Activated CD4-positive, CD25-positive, alpha-beta regulatory T cell treated with anti-CD3 and anti-CD28 coated beads, Interleukin-2, amount 50 U/mL, for 16 hours (primary cell): Measurements from ENCODE around the gene AGBL5.
"Not testable (repeated sequence)": the region's sequence is repeated elsewhere in the genome, so short reads cannot be mapped to it uniquely, and the experiment has no call there.

Source experiments
- DNase-seq: peaks from one replicate; pipeline ENCODE4 v3.0.0-alpha.2; 2020; ENCODE audit warnings: low read depth, low spot score

The AGBL5 gene

GRCh38 chr2:27091746-27092695 lies 40.6 kb downstream of the AGBL5 start:
- DNase-seq: no peak

GRCh38 chr2:27092696-27093429 lies 41.4 kb downstream of the AGBL5 start:
- DNase-seq: no peak

- no peak for DNase-seq
These were observed 42.2 kb downstream of the AGBL5 start for GRCh38 chr2:27093430-27094352.

- DNase-seq: no peak
These were observed 43.0 kb downstream of the AGBL5 start for GRCh38 chr2:27094353-27094984.

GRCh38 chr2:27095427-27095744 lies 43.9 kb downstream of the AGBL5 start:
- DNase-seq: no peak

- no peak for DNase-seq
These were observed 44.5 kb downstream of the AGBL5 start for GRCh38 chr2:27095745-27096651.

- no peak for DNase-seq
These were observed 45.4 kb downstream of the AGBL5 start for GRCh38 chr2:27096748-27097297.

- DNase-seq: no peak
These were observed 45.9 kb downstream of the AGBL5 start for GRCh38 chr2:27097341-27097740.

- no peak for DNase-seq
These were observed 48.0 kb downstream of the AGBL5 start for GRCh38 chr2:27099334-27099955.

GRCh38 chr2:27100036-27100435 lies 48.6 kb downstream of the AGBL5 start:
- DNase-seq: no peak

GRCh38 chr2:27102329-27102728 lies 50.9 kb downstream of the AGBL5 start:
- no peak for DNase-seq

- DNase-seq: no peak
These were observed 54.5 kb downstream of the AGBL5 start for GRCh38 chr2:27105981-27106380.

- no peak for DNase-seq
These were observed 56.8 kb downstream of the AGBL5 start for GRCh38 chr2:27108221-27108620.

GRCh38 chr2:27109083-27109482 lies 57.6 kb downstream of the AGBL5 start:
- no peak for DNase-seq

- not testable (repeated sequence) for DNase-seq
These were observed 59.3 kb downstream of the AGBL5 start for GRCh38 chr2:27110603-27111352.

- not testable (repeated sequence) for DNase-seq
These were observed 60.1 kb downstream of the AGBL5 start for GRCh38 chr2:27111392-27112078.

GRCh38 chr2:27115519-27115918 lies 64.1 kb downstream of the AGBL5 start:
- no peak for DNase-seq

- DNase-seq: no peak
These were observed 66.6 kb downstream of the AGBL5 start for GRCh38 chr2:27117995-27118524.
